OCI-M2 (cell line): Measurements from ENCODE around the gene OAS1.

Experiments
- DNase-seq: peaks from one replicate; lab custom pipeline; 2025; ENCODE audit not compliant: unreplicated experiment; lab: John Stamatoyannopoulos, UW

The OAS1 gene

GRCh38 chr12:112906712-112907414 is at the start of gene OAS1:
TSS of gene OAS1 (plus strand) at chr12:112906962. CDS start at chr12:112907040, 78 bp downstream.
- no peak for DNase-seq

GRCh38 chr12:112859291-112859690 is 47.5 kb upstream of the OAS1 start:
- no peak for DNase-seq

- no peak for DNase-seq
These were observed 46.6 kb upstream of the OAS1 start for GRCh38 chr12:112860181-112860580.

GRCh38 chr12:112861284-112861683 is 45.5 kb upstream of the OAS1 start:
- no peak for DNase-seq

- no peak for DNase-seq
These were observed 44.0 kb upstream of the OAS1 start for GRCh38 chr12:112862636-112863290.

- no peak for DNase-seq
These were observed 38.2 kb upstream of the OAS1 start for GRCh38 chr12:112868459-112869041.

GRCh38 chr12:112869091-112869490 is 37.7 kb upstream of the OAS1 start:
- DNase-seq, result no peak

GRCh38 chr12:112869778-112870177 is 37.0 kb upstream of the OAS1 start:
- DNase-seq, result no peak

GRCh38 chr12:112870267-112870980 is 36.3 kb upstream of the OAS1 start:
- no peak for DNase-seq

GRCh38 chr12:112875608-112876007 is 31.2 kb upstream of the OAS1 start:
- no peak for DNase-seq

- DNase-seq, result no peak
These were observed 30.3 kb upstream of the OAS1 start for GRCh38 chr12:112876506-112876905.

- no peak for DNase-seq
These were observed 29.8 kb upstream of the OAS1 start for GRCh38 chr12:112877006-112877405.

GRCh38 chr12:112878488-112878887 is 28.3 kb upstream of the OAS1 start:
- DNase-seq, result no peak

GRCh38 chr12:112879191-112879705 is 27.5 kb upstream of the OAS1 start:
- DNase-seq, result no peak

- no peak for DNase-seq
These were observed 25.2 kb upstream of the OAS1 start for GRCh38 chr12:112881602-112882001.

GRCh38 chr12:112885236-112885635 is 21.5 kb upstream of the OAS1 start:
- no peak for DNase-seq

- no peak for DNase-seq
These were observed 19.2 kb upstream of the OAS1 start for GRCh38 chr12:112887550-112887949.

GRCh38 chr12:112891093-112892024 is 15.4 kb upstream of the OAS1 start:
- DNase-seq, result no peak

GRCh38 chr12:112892856-112893255 is 13.9 kb upstream of the OAS1 start:
- no peak for DNase-seq

- no peak for DNase-seq
These were observed 12.6 kb upstream of the OAS1 start for GRCh38 chr12:112894128-112894527.
